Measurements from ENCODE around the gene STT3B.
"Not testable (repeated sequence)": the region's sequence is repeated elsewhere in the genome, so short reads cannot be mapped to it uniquely, and the experiment has no call there.

The STT3B gene

GRCh38 chr3:31532587-31533168 lies at the start of gene STT3B:
TSS of gene STT3B (plus strand) at chr3:31532925. CDS start at chr3:31532999, 74 bp downstream.
- peak; percentile 70 to 72 for DNase-seq

- no peak for DNase-seq
These were observed 48.9 kb upstream of the STT3B start for GRCh38 chr3:31483776-31484175.

DNA sequence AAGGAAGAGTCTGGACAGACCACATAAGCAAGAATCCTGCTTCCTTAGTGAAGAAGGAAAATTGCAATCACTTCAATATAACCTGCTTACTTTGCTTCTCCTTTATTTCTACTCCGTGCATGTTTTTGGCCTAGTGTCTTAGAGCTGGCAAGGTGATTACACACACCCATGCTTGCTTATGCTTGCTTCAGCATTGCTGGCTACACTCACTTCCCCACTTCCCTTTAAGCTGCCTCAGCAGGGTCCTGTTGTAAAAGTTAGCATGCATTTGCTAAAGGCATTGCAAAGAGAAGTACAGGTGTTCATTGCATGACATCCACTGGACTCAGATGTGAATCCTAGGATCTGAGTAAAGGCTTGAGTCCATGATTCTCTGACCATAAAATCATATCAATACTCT lies 47.5 kb upstream of the STT3B start:
- no peak for DNase-seq

DNA sequence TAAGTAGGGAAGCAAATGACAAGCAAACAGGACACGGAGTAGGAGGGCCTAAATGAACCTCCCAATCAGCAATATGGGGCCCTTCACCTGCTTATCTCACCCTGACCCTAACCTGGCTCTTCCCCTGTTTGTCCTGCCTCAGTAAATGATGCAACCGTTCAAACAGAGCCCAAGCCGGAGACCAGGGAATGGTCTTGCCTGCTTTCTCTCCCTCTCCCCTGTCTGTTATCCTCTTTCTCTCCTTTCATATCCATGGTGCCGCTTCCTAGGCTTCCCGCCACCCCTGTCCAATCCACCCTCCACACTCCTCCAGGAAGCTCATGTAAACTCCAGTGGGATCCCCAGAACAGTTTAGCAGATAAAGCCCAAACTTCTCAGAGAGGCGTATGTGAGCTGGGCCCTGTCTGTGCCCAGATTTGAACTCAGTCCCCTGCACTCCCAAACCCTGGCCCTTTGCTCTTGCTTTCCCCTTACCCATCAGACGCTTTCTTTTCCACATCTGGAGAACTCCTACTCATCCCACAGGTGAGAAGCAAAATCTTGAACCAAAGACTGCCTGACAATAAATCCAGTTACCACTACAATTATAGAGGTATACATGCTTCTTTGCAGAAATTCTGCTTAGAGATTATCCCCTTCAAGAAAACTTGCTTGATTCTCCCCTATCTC lies 45.7 kb upstream of the STT3B start:
- DNase-seq = no peak

- no peak for DNase-seq
These were observed 44.2 kb upstream of the STT3B start for GRCh38 chr3:31488475-31489017.

DNA sequence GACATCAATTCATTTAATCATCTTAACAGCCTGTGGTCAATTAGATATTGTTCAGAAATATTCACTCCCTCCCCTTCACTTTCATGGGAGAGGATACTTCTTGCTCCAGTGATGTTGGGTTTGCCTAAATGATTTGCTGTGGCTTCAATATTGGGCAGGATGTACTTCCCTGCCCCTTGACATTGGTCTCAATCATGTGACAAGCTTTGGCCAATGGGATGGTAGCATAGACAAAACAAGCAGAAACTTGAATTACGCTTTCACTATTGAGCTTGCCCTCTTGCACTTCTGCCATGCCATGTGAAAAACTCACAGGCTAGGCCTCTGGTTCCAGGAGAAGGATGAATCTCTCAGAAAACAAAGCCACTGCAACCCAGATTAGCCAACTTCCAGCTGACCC lies 42.2 kb upstream of the STT3B start:
- no peak for DNase-seq

DNA sequence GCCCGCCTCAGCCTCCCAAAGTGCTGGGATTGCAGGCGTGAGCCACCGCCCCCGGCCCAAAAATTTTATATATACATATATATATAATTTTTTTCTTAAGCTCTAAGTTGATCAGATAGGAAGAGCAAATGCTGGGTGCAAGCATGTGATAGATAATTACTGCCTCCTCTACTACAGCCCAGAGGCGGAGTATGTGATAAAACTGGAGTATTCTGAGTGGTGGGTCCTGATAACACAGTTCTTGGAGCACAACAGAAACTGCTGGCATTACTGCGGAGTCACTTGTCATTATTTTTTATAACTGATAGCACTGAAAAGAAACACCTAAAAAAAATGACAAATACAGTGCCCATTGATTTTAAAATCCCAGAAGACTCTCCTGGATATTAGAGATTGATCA lies 41.1 kb upstream of the STT3B start:
- no peak for DNase-seq

- DNase-seq = no peak
These were observed 39.6 kb upstream of the STT3B start for GRCh38 chr3:31493149-31493548.

- no peak for DNase-seq
These were observed 36.6 kb upstream of the STT3B start for GRCh38 chr3:31495971-31496665.

DNA sequence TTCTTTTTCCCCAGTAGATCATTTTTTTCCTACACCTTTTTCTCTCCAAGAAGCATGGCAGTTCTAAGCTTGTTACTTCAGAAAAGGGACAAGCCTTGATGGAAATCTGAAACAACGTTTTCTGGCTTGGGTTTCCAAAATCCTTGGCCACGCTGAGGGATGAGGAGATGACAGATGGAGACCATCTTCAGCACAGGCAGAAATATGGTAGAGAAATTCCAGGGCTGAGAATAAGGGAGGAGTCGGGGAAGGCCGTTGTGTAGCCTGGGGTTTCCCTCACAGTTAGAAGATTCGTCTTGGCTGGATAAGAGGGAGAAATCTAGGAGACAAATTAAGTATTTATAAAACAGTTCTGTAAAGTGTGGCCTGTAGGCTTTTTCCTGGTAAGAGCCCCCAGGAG lies 33.9 kb upstream of the STT3B start:
- no peak for DNase-seq

GRCh38 chr3:31499281-31499680 lies 33.4 kb upstream of the STT3B start:
- no peak for DNase-seq

DNA sequence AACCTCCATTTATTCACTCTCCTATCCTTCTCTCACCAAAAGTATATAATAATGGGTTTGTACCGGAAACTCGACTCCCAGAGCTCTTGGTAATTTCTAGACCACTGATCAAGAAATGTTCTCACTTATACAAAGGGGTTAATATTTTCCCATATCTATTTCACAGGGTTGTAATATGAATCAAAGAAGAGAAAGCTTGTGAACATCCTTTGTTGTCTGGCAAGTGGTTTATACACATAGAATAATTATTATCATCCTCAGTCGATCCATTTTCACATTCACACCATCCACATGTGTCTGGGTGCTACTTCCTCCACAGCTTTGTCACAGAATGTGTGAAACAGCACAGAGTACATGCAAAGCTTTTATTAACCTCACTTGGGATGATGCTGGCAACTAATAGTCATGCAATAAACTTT lies 29.9 kb upstream of the STT3B start:
- no peak for DNase-seq

DNA sequence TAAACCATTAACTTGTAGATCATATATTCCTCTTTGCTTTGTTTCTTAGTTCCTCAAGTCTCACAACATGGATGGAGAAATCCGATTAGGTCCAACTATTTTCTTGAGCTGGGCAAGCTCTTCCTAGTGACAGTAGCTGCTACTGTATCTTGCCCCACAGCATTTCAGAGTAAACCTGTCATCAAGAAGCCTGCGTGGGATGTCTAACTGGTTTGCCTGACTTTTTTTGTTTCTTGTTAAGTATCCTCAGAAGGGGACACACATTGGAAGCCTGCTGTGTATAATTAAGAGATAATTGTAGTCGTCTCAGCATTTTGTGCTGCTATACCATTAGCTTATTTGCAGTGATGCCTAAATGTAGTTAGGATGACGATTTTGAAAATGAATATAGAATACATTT lies 29.3 kb upstream of the STT3B start:
- no peak for DNase-seq

DNA sequence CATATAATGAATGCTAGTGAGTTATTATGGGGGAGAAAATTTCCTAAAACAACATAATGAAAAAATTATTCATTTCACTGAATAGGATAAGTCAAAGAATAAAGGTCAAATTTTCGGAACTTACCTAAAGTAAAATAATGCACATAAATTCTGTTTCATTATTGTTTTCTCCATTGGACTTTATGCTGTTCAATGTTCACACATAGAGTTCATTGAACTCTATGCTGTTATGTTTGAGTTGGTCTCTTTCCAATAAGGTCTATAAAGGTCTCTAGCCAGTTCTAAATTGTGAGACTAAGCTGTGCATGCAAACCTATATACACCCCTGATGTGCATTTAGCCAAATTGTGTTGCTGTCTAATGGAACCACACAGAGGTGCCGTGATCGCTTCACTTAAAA lies 28.5 kb upstream of the STT3B start:
- DNase-seq = no peak

DNA sequence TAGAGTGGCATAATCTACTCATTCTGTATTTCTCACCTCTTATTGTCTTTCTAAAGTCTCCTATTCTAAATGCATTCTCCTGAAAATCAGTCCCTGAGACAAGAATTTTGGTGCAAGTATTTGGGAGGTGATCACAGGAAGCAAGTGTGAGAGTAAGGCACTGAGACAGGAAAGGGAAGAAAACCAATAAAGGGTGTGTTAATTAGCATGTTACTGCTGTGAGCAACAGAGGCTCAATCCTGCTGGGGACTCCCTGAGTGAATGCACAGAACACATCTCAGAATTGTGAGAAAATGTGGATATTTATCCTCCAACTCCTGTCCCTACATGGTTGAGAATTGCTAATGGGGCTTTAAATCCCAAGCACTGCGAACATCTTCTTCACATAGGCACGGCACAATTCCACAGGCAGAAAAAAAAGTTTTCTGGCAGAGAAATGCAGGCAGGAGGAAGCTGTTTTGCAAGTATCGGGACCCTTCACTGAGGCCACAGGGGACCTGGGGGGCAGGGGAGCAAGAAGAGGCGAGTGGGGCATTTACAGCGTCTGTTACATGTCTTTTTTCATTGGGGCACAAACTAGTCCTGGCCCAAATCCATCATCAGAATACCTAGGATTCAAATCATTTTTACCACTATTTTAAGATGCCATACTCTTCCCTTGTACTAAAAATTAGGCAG lies 27.2 kb upstream of the STT3B start:
- no peak for DNase-seq

GRCh38 chr3:31506515-31506914 lies 26.2 kb upstream of the STT3B start:
- DNase-seq = not testable (repeated sequence)

- DNase-seq = no peak
These were observed 24.1 kb upstream of the STT3B start for GRCh38 chr3:31508452-31509146.

- no peak for DNase-seq
These were observed 23.5 kb upstream of the STT3B start for GRCh38 chr3:31509147-31509728.

- no peak for DNase-seq
These were observed 18.2 kb upstream of the STT3B start for GRCh38 chr3:31514570-31514969.

DNA sequence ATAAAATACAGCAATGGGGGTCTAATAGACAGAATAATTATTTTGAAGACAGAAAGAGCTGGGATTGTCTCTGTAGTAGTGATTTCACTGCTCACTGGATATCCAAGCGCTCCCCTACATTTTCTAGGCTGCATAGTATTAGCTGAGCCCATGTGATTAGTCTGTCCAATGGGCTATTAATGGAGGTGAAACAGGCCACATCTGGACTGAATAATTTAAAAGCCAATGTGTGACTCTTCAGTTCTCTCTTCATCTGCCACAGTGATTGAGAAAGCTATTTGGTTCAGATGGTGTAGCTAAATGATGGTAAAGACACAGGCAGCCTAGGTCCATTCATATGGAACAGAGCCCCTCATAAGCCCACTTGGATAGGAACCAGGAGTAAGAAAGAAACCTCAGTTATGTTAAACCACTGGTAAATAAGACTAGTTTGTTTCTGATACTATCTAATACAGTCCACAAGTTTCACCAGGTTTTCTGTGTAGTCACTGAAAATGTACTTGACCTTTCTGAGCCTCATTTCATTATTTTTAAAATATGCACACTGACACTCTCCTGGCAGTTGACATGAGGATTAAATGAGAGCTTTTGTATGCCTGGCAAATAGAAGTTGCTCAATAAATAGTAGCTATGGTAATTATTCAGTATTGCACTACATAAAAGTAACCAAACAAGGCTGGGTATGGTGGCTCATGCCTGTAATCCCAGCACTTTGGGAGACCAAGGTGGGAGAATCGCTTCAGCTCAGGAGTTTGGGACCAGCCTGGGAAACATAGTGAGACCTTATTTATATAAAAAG lies 17.0 kb upstream of the STT3B start:
- no peak for DNase-seq

GRCh38 chr3:31516757-31517156 lies 16.0 kb upstream of the STT3B start:
- no peak for DNase-seq

DNA sequence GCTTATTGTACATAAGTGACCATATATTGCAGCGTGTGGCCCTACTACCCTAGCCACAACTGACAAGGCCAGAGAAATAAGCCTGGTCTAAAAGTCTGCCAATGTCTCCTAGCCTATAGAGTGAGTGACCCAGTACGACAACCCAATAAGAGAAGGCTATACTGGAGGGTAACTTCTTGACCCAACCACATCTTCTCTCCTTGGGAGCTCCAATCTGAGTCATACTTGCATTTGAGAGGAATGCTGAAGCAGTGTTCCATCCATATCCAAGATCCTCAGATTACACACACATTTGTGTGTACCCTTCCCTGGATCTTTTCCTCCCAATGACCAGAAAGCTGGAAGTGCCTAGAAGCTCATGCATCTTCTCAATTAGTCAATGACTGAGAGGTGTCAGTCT lies 11.3 kb upstream of the STT3B start:
- no peak for DNase-seq
